Adrenal gland (tissue), 12 donors: Measurements from ENCODE around the gene SH3PXD2B. TPM values are rescaled to one million over a fixed set of nuclear protein-coding genes. Genes with fewer than 3 reads are reported as not detected.
"Not testable (repeated sequence)": the region's sequence is repeated elsewhere in the genome, so short reads cannot be mapped to it uniquely, and the experiment has no call there.

Experiments used
- DNase-seq, 7 donors: peaks; one replicate each; pipeline ENCODE4 v3.0.0-alpha.2; 2019 to 2020
- H3K27ac ChIP-seq, 5 donors: fragments of 200-600 bp; sonication (generic) in 4 of 5; 1 replicate in 3 of 5; 2 replicates in 2 of 5; pipeline versions ENCODE4 v1.5.1 to v1.8.0; 2016 to 2020; ENCODE audit warnings: mild to moderate bottlenecking in 1 of 5
- H3K27me3 ChIP-seq: fragments of 200-600 bp; 2 replicates; pipeline ENCODE4 v1.8.0; 2021
- H3K36me3 ChIP-seq, 2 donors: fragments of 200-600 bp; replicated peaks in 1 of 2; 1 replicate in 1 of 2; 2 replicates in 1 of 2; pipeline versions ENCODE4 v1.5.1 to v1.8.0; 2018 to 2022
- H3K4me1 ChIP-seq, 2 donors: fragments of 200-600 bp; replicated peaks in 1 of 2; 1 replicate in 1 of 2; 2 replicates in 1 of 2; pipeline versions ENCODE4 v1.5.1 to v1.8.0; 2018 to 2021
- H3K4me3 ChIP-seq, 4 donors: fragments of 200-600 bp; sonication (generic) in 3 of 4; one replicate each; pipeline ENCODE4 v1.5.1; 2016 to 2018
- H3K9me3 ChIP-seq, 3 donors: fragments of 200-600 bp; sonication (generic) in 1 of 3; replicated peaks in 1 of 3; 1 replicate in 2 of 3; 2 replicates in 1 of 3; pipeline versions ENCODE4 v1.5.1 to v1.8.0; 2016 to 2021
- CTCF ChIP-seq, 6 experiments: fragments of 450-650 bp in 4 of 6; fragments of 200-600 bp in 2 of 6; sonication (generic) in 1 of 6; IDR thresholded peaks; 1 replicate in 5 of 6; 2 replicates in 1 of 6; pipeline versions ENCODE4 v1.5.1 to v1.8.0; 2016 to 2021; ENCODE audit warnings: antibody characterized with exemption in 6 of 6, mild to moderate bottlenecking in 2 of 6, moderate library complexity in 1 of 6
- POLR2A ChIP-seq, 2 donors: fragments of 450-650 bp; IDR thresholded peaks; one replicate each; pipeline ENCODE4 v1.6.1; 2017; ENCODE audit warnings: antibody characterized with exemption in 2 of 2, mild to moderate bottlenecking in 2 of 2, moderate library complexity in 1 of 2
- whole genome bisulfite sequencing, 4 donors: extraction: QIAGEN DNeasy Blood & Tissue Kit in 2 of 4; methylation state at CpG; one replicate each; pipeline versions ENCODE4 v1.1.5 to v1.1.7; 2013 to 2017; 5-methylcytosine and 5-hydroxymethylcytosine counted together
- intact Hi-C, 2 donors: fragments of 100-400 bp; cut with DNase I; formaldehyde crosslinking; loops; one replicate each; pipeline versions ENCODE4 v1.14.1 to v1.15.0; 2022 to 2023
- polyA plus RNA-seq, 3 donors: library from polyadenylated mRNA; stranded (reverse); fragments of 200-250 nt in 2 of 3; fragments of 350-450 nt in 1 of 3; fragmentation: Illumina TruSeq in 1 of 3; extraction: RNeasy Lipid Tissue Mini Kit (QIAGEN cat#74804) in 1 of 3; gene quantifications; one replicate each; pipeline ENCODE4 v1.2.3, GENCODE V29; 2013 to 2014
- total RNA-seq, 9 donors: library from RNA; depleted of rRNA in 4 of 9; stranded (reverse); fragments of >200 nt in 4 of 9; fragments of 120-200 nt in 1 of 9; fragmentation: NEBNext Ultra II Directional in 1 of 9; extraction: Animal tissue kit (Norgen Biotek cat#: 25700) in 1 of 9; gene quantifications; one replicate each; pipeline versions ENCODE4 v1.1.0 to v1.2.4, GENCODE V29; 2013 to 2023
- donor health status: healthy with polysubstance abuse.
- donor health status: Bipolar disorder and iron deficiency.
- donor health status: DM: yes; HTN: yes; CAD: no.
- donor health status: DM: no; HTN: no; CAD: no.
- donor health status: DM: no; HTN: no; CAD: no.
- donor health status: DM: yes; HTN: yes; CAD: no.

The SH3PXD2B gene
- total and polyA plus RNA-seq, 12 donors = 15.2 to 111 (median 51.5) TPM

- Histone ChIP-seq H3K36me3 (peaks cover 0 to 8% of the 10 kb centered on the region in 2 donors), H3K27ac (peak overlapping the region in 1 of 5 donors; percentile 39), H3K4me3 (no peak overlapping the region), H3K9me3 (no peaks in the 10 kb centered on the region), H3K4me1 (peaks cover 9 to 32% of the 10 kb centered on the region in 2 donors), H3K27me3 (no peaks in the 10 kb centered on the region)
- TF ChIP-seq POLR2A (IDR thresholded peaks at IDR 0.05) (no peak), CTCF (IDR thresholded peaks at IDR 0.05) (no peak)
- DNase-seq = no peak
- intact Hi-C loops = no loop called here
- 79 to 93% (median 86%) methylated on average over 4 of the region's 4 CpGs for WGBS, 4 donors
Measured at GRCh38 chr5:172399826-172400225, 54.5 kb downstream of the SH3PXD2B start.

- Histone ChIP-seq H3K4me3 (no peak overlapping the region), H3K9me3 (no peaks in the 10 kb centered on the region), H3K4me1 (peaks cover 9 to 32% of the 10 kb centered on the region in 2 donors), H3K27me3 (no peaks in the 10 kb centered on the region), H3K36me3 (peaks cover 0 to 8% of the 10 kb centered on the region in 2 donors), H3K27ac (peak overlapping the region in 1 of 5 donors; percentile 39)
- TF ChIP-seq CTCF (IDR thresholded peaks at IDR 0.05) (no peak), POLR2A (IDR thresholded peaks at IDR 0.05) (no peak)
- intact Hi-C loops = no loop called here
- no peak for DNase-seq
- 81 to 95% (median 83%) methylated on average over 6 of the region's 6 CpGs for WGBS, 4 donors
Measured at GRCh38 chr5:172399336-172399735, 55.0 kb downstream of the SH3PXD2B start.

- H3K4me1 ChIP-seq = peaks cover 9 to 27% of the 10 kb centered on the region in 2 donors
- H3K27ac ChIP-seq, intact Hi-C loops, H3K27me3 ChIP-seq, H3K4me3 ChIP-seq, H3K9me3 ChIP-seq, DNase-seq: not testable (repeated sequence)
- peaks cover 0 to 15% of the 10 kb centered on the region in 2 donors for H3K36me3 ChIP-seq
- 86 to 96% (median 90%) methylated on average over 4 of the region's 4 CpGs for WGBS, 4 donors
Measured at GRCh38 chr5:172398645-172399044, 55.7 kb downstream of the SH3PXD2B start.

GRCh38 chr5:172396994-172397393 lies 57.3 kb downstream of the SH3PXD2B start:
- H3K27ac ChIP-seq, H3K4me3 ChIP-seq, intact Hi-C loops, H3K27me3 ChIP-seq, H3K9me3 ChIP-seq: not testable (repeated sequence)
- Histone ChIP-seq H3K4me1 (peaks cover 4 to 14% of the 10 kb centered on the region in 2 donors), H3K36me3 (peaks cover 0 to 26% of the 10 kb centered on the region in 2 donors)
- peak in 1 of 7 donors; percentile 1 for DNase-seq
- WGBS, 4 donors = 91 to 95% (median 93%) methylated on average over 8 of the region's 8 CpGs

GRCh38 chr5:172396220-172396619 lies 58.1 kb downstream of the SH3PXD2B start:
- intact Hi-C loops = no loop called here
- no peak overlapping the region for H3K27ac ChIP-seq
- H3K36me3 ChIP-seq = peaks cover 0 to 26% of the 10 kb centered on the region in 2 donors
- H3K27me3 ChIP-seq = no peaks in the 10 kb centered on the region
- WGBS, 4 donors = 95 to 98% (median 97%) methylated on average over 3 of the region's 3 CpGs
- H3K4me1 ChIP-seq = peaks cover 4 to 14% of the 10 kb centered on the region in 2 donors
- TF ChIP-seq POLR2A (IDR thresholded peaks at IDR 0.05) (no peak), CTCF (IDR thresholded peaks at IDR 0.05) (no peak)
- H3K9me3 ChIP-seq = no peaks in the 10 kb centered on the region
- no peak for DNase-seq
- H3K4me3 ChIP-seq = no peak overlapping the region
